GM12891 (cell line): ENCODE measurements around the gene CASP7.

Experiments used
- POLR2A ChIP-seq: IDR thresholded peaks from 2 replicates; pipeline ENCODE4 v1.6.1; 2011; ENCODE audit warnings: low read depth, low read length, control low read depth
- POLR2AphosphoS5 ChIP-seq: IDR thresholded peaks from 2 replicates; pipeline ENCODE4 v1.6.1; 2011; ENCODE audit warnings: low read depth, low read length, control low read depth
- TAF1 ChIP-seq: IDR thresholded peaks from 2 replicates; pipeline ENCODE4 v1.6.1; 2011; ENCODE audit warnings: low read depth, low read length, control low read depth

GRCh38 chr10:113683300-113683699 is 3.6 kb downstream of the CASP7 start:
- no peak for TF ChIP-seq POLR2AphosphoS5
- no peak for TF ChIP-seq POLR2A
- TF ChIP-seq TAF1, result no peak
